HG02852 (cell line): Measurements from ENCODE around the gene SRRM4.

Experiments used
- ATAC-seq: cut with Tn5 transposase; IDR thresholded peaks from one replicate; pipeline ENCODE4 v1.9.1; 2021; ENCODE audit warnings: mild to moderate bottlenecking, moderate library complexity; ENCODE audit not compliant: unreplicated experiment

Gene SRRM4

GRCh38 chr12:119157978-119158377 lies 176.6 kb downstream of the SRRM4 start:
- ATAC-seq = no peak

GRCh38 chr12:119158402-119158801 lies 177.1 kb downstream of the SRRM4 start:
- ATAC-seq = no peak

- no peak for ATAC-seq
Measured at GRCh38 chr12:119159844-119160243, 178.5 kb downstream of the SRRM4 start.

- ATAC-seq = no peak
Measured at GRCh38 chr12:119167902-119168301, 186.6 kb downstream of the SRRM4 start.

GRCh38 chr12:119168721-119169120 lies 187.4 kb downstream of the SRRM4 start:
- no peak for ATAC-seq

- no peak for ATAC-seq
Measured at GRCh38 chr12:119169150-119169549, 187.8 kb downstream of the SRRM4 start.

- ATAC-seq = no peak
Measured at GRCh38 chr12:119171291-119171690, 189.9 kb downstream of the SRRM4 start.

GRCh38 chr12:119171691-119172425 lies 190.5 kb downstream of the SRRM4 start:
- ATAC-seq = no peak

- ATAC-seq = no peak
Measured at GRCh38 chr12:119175081-119175480, 193.7 kb downstream of the SRRM4 start.

GRCh38 chr12:119176267-119177055 lies 195.1 kb downstream of the SRRM4 start:
- no peak for ATAC-seq

GRCh38 chr12:119177056-119177325 lies 195.7 kb downstream of the SRRM4 start:
- no peak for ATAC-seq

GRCh38 chr12:119177724-119178380 lies 196.5 kb downstream of the SRRM4 start:
- no peak for ATAC-seq

GRCh38 chr12:119178544-119179334 lies 197.4 kb downstream of the SRRM4 start, which contains the start of gene HSPB8:
Gene HSPB8, plus strand, starts transcription at chr12:119178931. Its CDS starts 382 bp downstream, at chr12:119179313.
- no peak for ATAC-seq

- no peak for ATAC-seq
Measured at GRCh38 chr12:119179335-119180021, 198.1 kb downstream of the SRRM4 start.

GRCh38 chr12:119180380-119181040 lies 199.2 kb downstream of the SRRM4 start:
- no peak for ATAC-seq

GRCh38 chr12:119181202-119181601 lies 199.9 kb downstream of the SRRM4 start:
- ATAC-seq = no peak

GRCh38 chr12:119181944-119182343 lies 200.6 kb downstream of the SRRM4 start:
- ATAC-seq = no peak

- no peak for ATAC-seq
Measured at GRCh38 chr12:119182701-119183493, 201.6 kb downstream of the SRRM4 start.
